ENCODE data around the gene LMAN2.

LMAN2 gene

GRCh38 chr5:177368869-177369644 lies 17.6 kb upstream of the LMAN2 start:
- Histone ChIP-seq H3K27me3 (peaks cover 0 to 15% of the 10 kb centered on the region in 2 donors), H3K36me3 (peaks cover 0 to 6% (median 0%) of the 10 kb centered on the region in 3 donors), H3K27ac (no peak overlapping the region), H3K4me1 (peaks cover 0 to 35% (median 20%) of the 10 kb centered on the region in 4 donors), H3K9me3 (no peaks in the 10 kb centered on the region), H3K4me3 (no peak overlapping the region)
- intact Hi-C loops (cut with DNase I; ENCODE audit: low total_unique reads): no loop called here
- no peak for DNase-seq
- TF ChIP-seq, protein P1, sequence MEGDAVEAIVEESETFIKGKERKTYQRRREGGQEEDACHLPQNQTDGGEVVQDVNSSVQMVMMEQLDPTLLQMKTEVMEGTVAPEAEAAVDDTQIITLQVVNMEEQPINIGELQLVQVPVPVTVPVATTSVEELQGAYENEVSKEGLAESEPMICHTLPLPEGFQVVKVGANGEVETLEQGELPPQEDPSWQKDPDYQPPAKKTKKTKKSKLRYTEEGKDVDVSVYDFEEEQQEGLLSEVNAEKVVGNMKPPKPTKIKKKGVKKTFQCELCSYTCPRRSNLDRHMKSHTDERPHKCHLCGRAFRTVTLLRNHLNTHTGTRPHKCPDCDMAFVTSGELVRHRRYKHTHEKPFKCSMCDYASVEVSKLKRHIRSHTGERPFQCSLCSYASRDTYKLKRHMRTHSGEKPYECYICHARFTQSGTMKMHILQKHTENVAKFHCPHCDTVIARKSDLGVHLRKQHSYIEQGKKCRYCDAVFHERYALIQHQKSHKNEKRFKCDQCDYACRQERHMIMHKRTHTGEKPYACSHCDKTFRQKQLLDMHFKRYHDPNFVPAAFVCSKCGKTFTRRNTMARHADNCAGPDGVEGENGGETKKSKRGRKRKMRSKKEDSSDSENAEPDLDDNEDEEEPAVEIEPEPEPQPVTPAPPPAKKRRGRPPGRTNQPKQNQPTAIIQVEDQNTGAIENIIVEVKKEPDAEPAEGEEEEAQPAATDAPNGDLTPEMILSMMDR (IDR thresholded peaks at IDR 0.05): peak in 1 of 2 experiments; percentile 42

DNA sequence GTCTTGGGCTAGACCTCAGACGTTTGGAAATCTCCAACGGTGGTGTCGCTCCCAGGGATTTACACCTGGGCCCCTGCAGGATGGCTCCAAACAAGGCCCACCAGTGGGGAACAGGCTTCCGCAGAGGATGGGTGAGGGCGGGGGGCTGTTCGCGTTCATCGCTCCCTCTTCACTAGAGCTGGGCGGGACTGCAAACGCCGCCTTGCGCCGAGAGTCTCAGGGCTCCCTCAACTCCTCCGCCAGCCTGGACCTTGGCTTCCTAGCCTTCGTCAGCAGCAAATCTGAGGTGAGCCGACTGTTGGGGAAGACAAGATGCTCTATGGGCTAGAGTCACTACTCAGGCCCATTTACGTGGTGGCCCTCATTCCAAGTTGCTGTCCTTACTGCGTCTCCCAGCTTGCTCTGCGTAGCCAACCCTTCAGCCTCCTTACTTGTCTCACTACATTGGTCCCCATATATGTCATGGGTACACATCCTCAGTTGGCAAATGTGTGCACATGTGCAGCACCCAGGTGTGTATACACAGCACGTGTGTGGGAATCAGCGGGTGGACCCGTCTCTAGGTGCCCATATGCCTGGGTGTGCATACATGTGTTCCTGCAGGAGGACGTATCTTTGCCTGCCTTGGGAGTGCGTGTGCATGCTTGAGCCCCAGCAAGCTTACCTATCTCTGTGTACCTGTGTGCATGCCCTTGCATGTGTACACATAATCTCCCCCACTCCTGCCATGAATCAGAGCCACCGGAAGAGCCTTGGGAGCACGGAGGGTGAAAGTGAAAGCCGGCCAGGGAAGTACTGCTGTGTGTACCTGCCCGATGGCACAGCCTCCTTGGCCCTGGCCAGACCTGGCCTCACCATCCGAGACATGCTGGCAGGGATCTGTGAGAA lies 16.8 kb upstream of the LMAN2 start:
- Histone ChIP-seq H3K9me3 (no peaks in the 10 kb centered on the region), H3K27me3 (peaks cover 0 to 6% of the 10 kb centered on the region in 2 donors), H3K36me3 (peaks cover 0 to 6% (median 0%) of the 10 kb centered on the region in 3 donors), H3K4me3 (peak overlapping the region in 1 of 2 donors; percentile 68), H3K27ac (no peak overlapping the region), H3K4me1 (peaks cover 0 to 41% (median 27%) of the 10 kb centered on the region in 4 donors)
- TF ChIP-seq, protein P1 (IDR thresholded peaks at IDR 0.05): no peak
- no peak for DNase-seq
- intact Hi-C loops (cut with DNase I; ENCODE audit: low total_unique reads): no loop called here

DNA sequence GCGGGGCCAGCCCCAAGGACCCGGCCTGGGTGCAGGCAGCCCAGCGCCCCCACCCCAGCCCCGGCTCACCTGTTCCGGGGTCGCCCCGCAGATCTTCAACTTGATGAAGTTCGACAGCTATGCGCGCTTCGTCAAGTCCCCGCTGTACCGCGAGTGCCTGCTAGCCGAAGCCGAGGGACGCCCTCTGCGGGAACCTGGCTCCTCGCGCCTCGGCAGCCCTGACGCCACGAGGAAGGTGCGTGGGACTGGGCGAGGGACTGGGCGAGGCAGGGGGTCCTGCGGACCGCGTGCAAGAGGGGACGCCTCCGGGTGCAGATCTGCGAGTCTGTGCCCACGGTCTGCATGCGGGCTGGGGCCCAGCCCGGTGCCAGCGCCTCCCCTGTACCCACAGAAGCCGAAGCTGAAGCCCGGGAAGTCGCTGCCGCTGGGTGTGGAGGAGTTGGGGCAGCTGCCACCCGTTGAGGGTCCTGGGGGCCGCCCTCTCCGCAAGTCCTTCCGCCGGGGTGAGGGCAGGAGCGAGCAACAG lies 15.9 kb upstream of the LMAN2 start:
- Histone ChIP-seq H3K27me3 (peaks cover 0 to 6% of the 10 kb centered on the region in 2 donors), H3K36me3 (peaks cover 0 to 4% (median 0%) of the 10 kb centered on the region in 3 donors)

DNA sequence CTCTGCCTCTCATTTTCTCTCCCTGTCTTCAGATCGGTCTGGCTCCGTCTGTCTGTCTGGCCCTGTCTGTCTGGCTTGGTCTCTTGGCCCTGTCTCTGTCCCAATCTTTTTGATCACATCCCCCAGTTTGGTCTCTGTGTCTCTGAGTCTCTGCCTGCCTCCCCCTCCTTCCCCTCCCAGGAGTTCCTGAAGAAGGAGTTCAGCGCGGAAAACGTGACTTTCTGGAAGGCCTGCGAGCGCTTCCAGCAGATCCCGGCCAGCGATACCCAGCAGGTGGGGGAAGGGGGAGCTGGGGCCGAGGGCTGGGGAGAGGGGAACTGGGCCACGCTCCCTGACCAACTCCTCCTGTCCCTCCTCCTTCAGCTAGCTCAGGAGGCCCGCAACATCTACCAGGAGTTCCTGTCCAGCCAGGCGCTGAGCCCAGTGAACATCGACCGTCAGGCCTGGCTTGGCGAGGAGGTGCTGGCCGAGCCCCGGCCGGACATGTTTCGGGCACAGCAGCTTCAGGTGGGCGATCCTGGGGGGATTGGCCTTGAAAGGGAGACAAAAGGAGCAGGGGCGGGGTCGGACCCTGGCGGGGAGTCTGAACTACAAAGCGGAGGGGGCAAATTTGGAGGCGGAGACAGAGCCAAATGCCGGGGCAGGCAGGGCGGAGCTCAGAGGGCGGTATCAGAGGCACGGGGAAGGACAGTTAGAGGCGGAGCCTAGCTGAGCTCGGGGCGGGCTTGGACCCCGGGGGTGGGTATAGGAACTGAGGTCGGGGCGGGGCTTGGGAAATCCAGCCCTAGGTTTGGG lies 15.3 kb upstream of the LMAN2 start:
- intact Hi-C loops (cut with DNase I; ENCODE audit: low total_unique reads): no loop called here
- Histone ChIP-seq H3K4me1 (peaks cover 0 to 48% (median 34%) of the 10 kb centered on the region in 4 donors), H3K9me3 (no peaks in the 10 kb centered on the region), H3K36me3 (no peaks in the 10 kb centered on the region), H3K4me3 (peak overlapping the region; percentile 53 to 68), H3K27me3 (peaks cover 0 to 2% of the 10 kb centered on the region in 2 donors), H3K27ac (peak overlapping the region; percentile 88 to 89)
- peak; percentile 86 to 95 for DNase-seq
- TF ChIP-seq, protein P1 (IDR thresholded peaks at IDR 0.05): no peak

More for the DNA sequence above, 15.9 kb upstream of the LMAN2 start:
- intact Hi-C loops (cut with DNase I; ENCODE audit: low total_unique reads): no loop called here
- DNase-seq: no peak
- no peaks in the 10 kb centered on the region for H3K9me3 ChIP-seq
- H3K4me3 ChIP-seq: peak overlapping the region; percentile 53 to 68
- TF ChIP-seq, protein P1 (IDR thresholded peaks at IDR 0.05): no peak
- H3K27ac ChIP-seq: peak overlapping the region; percentile 88 to 89
- H3K4me1 ChIP-seq: peaks cover 0 to 48% (median 34%) of the 10 kb centered on the region in 4 donors

Measured in tibial artery (tissue), 4 donors.